ENCODE results near the gene ARHGEF28.

Gene ARHGEF28

GRCh38 chr5:73763300-73764032 is 137.5 kb downstream of the ARHGEF28 start:
- no peak for TF ChIP-seq CTCF (conservative IDR thresholded peaks at IDR 0.05; ENCODE audit: low read depth, low read length)
- H3K4me3 ChIP-seq (ENCODE audit: low read length), result no peak overlapping the region
- DNase-seq (ENCODE audit: low read depth), result no peak

- H3K4me3 ChIP-seq (ENCODE audit: low read length), result no peak overlapping the region
- TF ChIP-seq CTCF (conservative IDR thresholded peaks at IDR 0.05; ENCODE audit: low read depth, low read length), result no peak
- no peak for DNase-seq (ENCODE audit: low read depth)
Measured at GRCh38 chr5:73764586-73764985, 138.6 kb downstream of the ARHGEF28 start.

- H3K4me3 ChIP-seq (ENCODE audit: low read length), result no peak overlapping the region
- no peak for TF ChIP-seq CTCF (conservative IDR thresholded peaks at IDR 0.05; ENCODE audit: low read depth, low read length)
- DNase-seq (ENCODE audit: low read depth), result no peak
Measured at GRCh38 chr5:73764996-73765395, 139.0 kb downstream of the ARHGEF28 start.

GRCh38 chr5:73766902-73767301 is 140.9 kb downstream of the ARHGEF28 start:
- no peak for DNase-seq (ENCODE audit: low read depth)
- no peak for TF ChIP-seq CTCF (conservative IDR thresholded peaks at IDR 0.05; ENCODE audit: low read depth, low read length)
- H3K4me3 ChIP-seq (ENCODE audit: low read length), result no peak overlapping the region

DNA sequence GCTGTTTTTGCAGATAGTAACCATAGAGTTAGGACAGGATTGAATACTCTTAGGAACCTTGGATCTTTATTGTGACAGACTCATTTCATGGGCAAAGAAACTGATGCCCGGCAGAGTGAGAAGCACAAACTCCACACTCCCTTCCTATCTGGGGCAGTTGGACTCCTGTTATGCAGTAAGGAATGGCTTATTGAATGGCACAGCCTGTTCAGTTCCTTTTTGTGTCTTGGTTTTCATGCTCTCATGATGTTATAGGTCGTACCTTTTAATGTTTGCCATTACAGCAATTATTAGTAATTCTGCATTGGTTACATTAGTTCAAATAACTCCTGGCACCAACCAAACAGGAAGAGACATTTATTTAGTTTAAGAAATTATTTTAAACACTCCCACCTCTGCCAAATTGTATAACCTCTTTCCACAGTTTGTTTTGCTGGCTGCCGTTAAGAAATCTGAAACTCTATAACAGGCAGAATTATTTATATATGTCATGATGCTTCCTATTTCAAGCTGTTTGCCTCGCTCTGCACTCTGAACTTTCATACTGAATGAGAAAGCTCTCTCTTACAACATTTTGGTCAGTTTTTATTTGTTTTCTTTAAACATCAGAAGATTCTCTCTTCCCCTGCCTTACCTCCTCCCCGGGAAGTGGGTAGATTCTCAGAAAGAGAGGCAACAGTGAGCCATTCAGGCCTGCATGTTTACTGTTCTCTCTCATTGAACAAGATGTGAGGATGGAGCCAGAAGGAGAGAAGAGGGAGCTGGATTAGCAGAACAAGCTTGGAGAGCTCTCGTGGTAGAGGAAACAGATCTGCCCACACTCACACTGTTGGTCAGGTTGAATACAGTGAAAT is 144.4 kb downstream of the ARHGEF28 start:
- DNase-seq (ENCODE audit: low read depth), result no peak
- no peak overlapping the region for H3K4me3 ChIP-seq (ENCODE audit: low read length)
- no peak for TF ChIP-seq CTCF (conservative IDR thresholded peaks at IDR 0.05; ENCODE audit: low read depth, low read length)

DNA sequence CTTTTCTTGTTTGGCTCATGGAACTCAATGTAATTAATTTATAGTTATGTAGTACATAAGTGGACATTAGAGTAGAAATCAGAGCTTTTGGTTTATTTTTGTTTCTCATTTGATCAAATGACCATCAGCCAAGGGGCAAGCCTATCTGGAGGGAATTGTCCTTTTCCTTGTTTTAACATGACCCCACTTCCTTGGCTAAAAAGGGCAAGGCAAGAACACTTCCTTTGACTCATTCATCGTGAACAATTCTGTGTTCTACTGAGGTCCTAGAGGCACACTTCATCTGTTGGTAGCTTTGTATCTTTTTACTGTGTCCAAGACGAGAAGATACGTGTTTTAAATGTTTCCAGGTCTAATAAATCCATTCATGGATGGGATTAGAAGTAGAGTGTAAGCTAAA is 148.9 kb downstream of the ARHGEF28 start:
- no peak for TF ChIP-seq CTCF (conservative IDR thresholded peaks at IDR 0.05; ENCODE audit: low read depth, low read length)
- DNase-seq (ENCODE audit: low read depth), result no peak
- H3K4me3 ChIP-seq (ENCODE audit: low read length), result no peak overlapping the region
